Fibroblast of skin of left biceps (primary cell): ENCODE results near the gene BET1.
"Not testable (repeated sequence)": the region's sequence is repeated elsewhere in the genome, so short reads cannot be mapped to it uniquely, and the experiment has no call there.

ENCODE experiments used
- DNase-seq, 2 experiments: peaks; one replicate each; pipeline ENCODE4 v3.0.0-alpha.2; 2013; ENCODE audit warnings: low read depth in 2 of 2

Gene BET1, protein sequence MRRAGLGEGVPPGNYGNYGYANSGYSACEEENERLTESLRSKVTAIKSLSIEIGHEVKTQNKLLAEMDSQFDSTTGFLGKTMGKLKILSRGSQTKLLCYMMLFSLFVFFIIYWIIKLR

DNA sequence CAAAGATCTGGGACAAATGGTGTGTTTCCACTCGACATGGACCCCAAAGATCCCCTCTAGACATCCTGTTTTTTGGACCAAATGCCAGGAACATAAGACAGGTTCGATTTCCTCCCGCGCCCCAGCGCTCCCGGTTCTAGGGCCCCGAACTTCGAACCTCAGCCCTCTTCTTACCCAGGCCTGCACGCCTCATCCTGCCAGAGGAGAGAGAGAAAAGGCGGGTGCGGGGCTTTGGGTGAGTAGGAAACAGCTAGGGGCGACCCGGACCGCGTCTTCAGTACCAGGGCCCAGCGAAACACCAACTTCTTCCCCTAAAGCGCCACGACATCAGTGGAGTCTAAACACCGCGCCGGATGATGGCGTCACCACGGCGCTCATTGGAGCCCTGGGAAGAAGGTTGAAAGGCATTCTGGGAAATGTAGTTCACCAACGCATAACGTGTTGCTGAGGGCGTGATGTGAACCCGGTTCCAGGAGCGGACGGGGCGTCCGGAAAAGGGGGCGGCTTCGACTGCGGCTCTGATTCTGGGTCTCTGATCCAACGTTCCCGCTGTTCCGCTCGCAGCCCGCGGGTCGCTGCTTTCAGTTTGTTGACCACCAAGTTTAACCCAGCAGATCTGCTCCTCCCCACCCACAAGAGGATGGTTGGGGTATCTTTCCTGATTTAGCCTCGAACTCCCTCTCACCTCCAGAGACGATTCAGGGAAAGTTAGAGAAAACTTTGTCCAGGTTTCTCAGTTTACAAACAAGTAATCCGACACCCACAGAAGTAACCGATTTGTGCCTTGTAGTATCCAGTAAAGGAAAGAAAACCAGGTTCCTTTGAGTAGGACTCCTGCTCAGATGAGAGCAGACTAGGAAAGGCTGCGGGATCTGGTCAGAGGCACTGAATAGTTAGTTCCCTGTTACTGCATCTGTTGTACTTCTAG lies at the start of gene BET1:
Gene BET1 (minus strand): TSS at position 332 of the 928 bp plus-strand sequence. CDS start 139 bp downstream, at position 193.
- DNase-seq, result peak; percentile 92 to 95

DNA sequence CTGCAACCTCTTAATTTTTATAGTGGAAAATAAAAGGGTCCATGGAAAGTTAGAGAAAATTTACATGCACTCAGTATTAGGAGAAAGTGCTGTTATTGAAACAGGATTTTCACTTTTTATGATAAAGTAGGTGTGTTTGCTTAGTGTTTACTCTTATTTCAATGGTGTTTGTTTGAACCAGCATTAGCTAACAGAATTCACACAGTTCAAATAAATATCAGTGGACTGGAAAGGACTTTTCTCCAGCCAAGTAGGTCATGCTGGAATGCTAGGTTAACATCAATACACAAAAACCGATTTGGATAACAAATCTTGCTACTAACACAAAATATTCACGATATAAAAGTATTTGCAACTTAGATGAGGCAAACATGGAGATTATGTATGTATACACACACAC lies 49.4 kb upstream of the BET1 start:
- DNase-seq, result no peak

DNA sequence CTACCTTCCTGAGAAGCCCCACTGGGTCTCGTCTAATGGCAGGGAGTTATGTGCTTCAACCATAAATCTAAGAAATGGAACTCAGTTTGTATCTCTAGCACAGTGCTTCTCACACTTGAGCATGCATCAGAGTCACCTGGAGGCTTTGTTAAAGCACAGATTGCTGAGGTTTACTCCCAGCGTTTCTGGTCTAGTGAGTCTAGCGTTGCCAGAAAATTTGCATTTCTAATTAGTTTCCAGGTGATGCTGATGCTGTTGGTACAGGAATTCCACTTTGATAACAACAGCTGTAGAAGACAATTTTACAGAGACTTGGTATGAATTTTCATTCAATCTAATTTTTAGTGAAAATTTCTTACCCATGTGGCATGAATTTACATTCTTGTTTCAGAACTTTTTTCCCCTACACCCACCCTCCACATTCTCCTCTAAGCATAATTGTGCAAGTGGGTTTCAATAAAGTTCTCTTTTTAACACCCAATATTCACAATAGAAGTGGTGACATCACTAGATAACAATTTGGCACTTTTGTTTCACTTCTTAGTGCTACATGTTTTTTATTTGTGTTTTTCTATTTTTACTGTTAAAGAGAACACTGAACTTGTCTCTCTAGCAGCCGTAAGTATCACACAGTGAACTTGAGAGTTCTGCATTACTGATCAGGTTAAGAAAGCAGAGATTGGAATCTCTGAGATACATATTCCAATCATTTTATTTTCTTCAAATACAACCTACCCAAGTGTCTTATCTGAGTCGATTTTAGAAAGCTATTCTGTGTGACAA lies 48.4 kb upstream of the BET1 start:
- no peak for DNase-seq

DNA sequence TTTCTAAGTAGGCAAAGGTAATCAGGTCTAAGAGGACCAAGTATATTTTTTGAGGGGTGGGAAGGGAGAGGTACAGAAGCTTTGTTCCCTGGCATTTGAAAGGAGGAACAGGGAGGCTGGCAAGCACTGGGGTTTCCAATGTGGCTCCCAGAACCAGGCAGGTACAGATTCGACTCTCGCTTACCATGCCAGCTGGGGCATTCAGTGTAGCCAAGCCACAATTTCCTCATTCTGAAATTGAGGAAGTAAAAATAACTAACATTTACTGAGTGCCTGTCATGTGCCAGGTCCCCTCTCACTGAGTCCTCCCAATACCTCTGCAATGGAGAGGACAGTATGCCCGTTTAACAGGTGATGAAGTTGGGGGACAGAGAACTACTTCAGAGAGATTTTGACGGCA lies 45.9 kb upstream of the BET1 start:
- DNase-seq, result no peak

DNA sequence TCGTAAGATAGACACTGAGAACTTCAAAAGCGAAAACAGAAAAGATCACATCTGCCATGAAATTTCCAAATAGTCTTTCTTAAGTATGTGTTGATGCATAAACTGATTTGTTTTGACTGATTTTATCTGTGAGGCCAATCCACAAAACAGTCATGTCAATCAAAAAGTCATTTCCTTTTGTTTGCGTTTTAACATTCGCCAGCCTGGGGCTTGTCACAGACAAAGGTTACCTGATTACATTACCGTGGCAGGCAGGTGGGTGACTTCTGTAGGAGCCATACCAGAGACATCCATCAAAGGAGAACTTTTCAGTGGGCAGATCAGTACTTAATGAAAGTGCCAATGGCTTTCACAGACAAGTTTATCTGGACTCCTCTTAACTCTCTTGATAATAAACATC lies 45.5 kb upstream of the BET1 start:
- DNase-seq, result no peak

DNA sequence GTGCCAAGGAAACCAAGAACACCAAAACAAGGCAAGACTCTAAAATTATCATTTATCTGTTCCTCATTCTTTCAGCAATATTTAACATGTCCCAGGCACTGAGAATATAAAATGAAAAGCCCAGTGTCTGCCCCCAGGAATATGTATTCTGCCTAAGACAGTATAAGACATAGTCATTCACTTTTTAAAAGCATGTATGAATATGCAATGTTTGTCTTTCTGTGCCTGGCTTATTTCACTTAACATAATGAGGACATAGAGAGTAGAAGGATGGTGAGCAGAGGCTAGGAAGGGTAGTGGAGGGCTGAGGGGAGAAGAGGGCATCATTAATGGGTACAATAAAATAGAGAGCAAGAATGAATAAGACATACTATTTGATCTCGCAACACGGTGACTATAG lies 44.6 kb upstream of the BET1 start:
- no peak for DNase-seq

DNA sequence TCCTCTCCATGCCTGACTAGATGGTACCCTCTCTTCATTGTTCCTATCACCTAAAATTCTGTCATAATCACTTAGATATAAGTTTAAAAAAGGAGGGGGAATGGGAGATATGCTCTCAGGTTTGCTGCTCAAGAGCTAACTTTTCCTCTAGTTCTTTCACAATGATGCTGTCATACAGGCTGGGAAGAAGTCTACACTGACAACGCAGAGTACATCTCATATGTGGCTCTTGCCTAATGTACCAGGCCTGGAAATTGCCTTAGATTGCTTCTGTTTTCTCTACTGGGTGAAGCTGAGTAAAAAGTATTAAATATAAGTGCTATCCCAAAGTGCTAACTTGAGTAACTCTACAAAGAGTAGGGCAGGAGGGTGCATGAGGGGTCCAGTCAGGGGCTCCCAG lies 43.8 kb upstream of the BET1 start:
- DNase-seq, result no peak

DNA sequence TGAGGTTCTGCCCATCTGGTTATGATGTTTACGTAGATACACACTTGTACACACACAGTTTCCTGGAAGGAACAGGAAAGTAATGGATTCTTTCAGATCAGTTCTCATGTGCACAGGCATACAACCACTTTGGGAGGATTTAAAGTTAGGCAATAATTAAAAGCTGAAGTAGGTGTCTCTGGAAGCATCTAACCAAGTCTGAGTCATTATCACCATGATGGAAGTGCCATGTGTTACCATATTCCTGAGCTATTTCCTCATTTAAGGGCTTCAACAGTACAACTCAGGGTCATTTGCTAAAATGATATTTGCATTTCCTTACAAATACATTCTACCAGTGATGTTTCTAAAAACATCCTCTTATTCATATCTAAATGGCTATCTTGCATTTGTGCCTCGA lies 41.4 kb upstream of the BET1 start:
- DNase-seq, result no peak

DNA sequence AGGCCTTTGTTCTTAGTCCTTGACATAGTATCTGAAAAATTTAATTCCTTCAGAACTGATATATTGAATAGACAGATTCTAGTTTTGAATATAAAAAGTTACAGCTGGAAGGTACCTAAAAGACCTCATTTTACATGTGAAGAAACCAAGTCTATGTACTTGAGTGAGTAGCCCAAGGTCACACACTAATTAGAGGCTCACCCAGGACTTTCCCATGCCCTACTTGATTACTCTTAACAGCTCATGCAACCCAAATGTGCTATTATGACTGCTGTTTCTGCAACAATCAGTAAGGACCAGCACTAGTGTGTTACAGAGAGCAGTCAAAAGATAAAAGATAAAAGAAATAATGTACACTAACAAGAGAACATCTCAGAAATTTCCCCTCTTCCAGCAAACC lies 40.7 kb upstream of the BET1 start:
- DNase-seq, result no peak

DNA sequence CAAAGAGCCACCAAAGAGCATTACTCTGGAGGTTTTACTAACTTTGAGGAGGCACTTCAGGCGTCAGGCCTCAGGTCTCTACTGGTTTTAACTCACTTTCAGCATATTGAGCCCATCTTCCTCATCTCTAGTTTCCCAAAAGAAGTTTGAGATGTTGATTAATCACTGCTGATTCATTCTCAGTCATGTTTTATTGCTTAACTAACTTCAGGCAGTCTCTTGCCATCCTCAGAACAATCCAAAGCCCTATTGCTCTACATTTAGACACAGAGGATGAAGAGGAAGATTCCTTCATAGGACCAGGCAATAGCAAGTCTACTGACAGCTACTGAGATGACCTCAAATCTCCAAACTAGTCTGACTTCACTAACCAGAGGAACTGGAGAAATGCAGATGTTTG lies 39.1 kb upstream of the BET1 start:
- peak in 1 of 2 experiments; percentile 20 for DNase-seq

DNA sequence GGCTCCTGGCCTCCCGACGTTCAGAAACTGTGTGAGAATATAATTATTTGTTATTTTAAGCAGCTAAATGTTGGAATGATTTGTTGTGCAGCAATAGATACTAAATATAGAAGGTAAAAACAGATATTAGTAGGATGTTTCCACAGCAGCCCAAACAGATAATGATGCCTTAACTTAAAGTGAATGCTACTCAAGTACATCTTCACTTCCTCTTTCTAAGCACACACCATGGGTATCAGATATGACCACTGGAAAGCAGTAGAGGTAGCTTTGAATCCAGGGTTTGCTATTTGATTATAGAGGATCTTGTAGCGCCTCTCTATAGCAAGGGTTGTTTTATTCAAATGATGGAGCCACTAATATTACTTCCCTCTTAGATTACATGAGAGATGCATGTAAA lies 38.2 kb upstream of the BET1 start:
- DNase-seq, result no peak

DNA sequence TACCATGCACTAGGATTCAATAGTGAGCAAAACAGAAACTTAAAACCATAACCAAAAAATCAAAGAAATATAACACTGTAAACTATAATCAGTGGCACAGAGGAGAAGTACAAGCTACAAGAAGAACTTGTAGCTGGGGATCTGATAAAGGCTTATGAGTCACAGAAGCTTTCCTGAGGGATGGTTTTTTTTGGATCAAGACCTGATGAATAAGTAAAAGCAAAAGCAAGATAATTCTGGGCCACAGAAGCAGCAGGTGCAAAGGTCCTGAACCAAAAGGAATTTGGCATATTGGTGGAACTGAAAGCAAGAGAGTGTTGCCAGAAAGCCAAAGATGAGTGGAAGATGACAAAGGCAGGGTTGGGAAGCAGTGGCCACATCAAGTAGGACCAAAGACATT lies 37.4 kb upstream of the BET1 start:
- no peak for DNase-seq

DNA sequence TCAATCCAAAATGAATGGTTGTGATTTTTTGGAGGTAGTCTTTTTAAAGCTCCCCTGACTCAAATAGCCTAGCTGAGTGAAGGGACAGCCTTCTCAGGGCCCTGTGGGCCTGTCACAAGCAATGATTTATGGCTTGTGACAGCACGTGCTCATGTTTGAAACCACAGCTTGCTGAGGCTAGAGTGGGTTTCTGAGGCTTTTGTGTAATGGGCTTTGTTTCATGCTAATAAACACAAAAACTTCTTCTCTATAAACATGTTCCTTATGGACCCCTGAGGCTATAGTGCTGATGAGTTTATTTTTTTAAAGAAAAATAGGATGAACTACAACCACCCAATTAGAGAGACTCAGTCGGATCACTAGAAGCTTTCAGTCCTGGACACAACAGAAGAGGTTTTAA lies 36.1 kb upstream of the BET1 start:
- DNase-seq, result no peak

DNA sequence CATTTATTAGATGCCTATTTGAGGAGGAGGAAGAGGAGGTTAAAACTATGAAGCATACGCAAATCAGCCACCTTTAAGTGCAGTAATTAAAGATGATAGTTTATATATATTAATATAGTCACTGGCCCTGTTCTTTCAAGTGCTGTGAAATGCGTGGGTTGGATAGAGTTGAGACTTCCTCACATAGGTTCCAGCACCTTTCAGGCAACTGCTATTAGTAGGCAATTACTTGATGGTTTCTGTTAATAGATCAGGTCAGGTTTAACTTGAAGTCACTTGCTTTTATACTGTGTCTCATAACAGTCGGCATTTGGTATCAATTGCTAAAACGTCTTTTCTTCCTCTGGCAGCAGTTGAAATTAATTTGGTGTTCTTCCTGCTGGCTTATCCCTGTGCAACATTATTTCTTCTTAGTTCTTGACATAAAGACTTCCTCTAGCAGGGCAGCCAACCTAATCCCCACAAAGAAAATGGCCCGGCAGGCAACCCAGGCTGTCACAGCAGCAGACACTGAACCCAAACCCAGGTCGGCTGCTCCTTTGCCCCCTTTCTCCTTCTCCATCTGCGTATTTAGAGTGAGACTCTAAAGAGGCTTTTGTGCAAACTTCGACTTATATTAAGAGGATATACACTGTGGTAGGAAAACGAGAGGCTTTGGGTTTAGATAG lies 35.3 kb upstream of the BET1 start:
- DNase-seq, result no peak

DNA sequence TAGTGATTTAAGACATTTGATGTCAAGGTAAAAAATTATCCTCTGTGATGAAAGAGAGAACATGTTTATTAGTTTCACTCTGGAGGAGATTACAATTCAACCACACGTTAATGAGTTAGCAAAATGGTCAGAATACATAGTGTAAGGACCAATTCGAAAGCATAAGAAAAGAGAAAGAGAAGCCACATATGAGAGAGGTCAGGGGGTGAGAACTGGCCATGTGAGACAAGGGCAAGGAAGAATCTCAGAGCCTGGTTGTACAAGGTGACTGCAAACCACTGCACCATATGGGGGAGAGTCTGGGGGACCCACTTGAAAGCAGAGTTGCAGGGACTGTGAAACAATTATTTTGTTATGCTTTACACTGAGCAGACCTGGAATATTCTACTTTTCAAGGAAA lies 27.7 kb upstream of the BET1 start:
- no peak for DNase-seq

DNA sequence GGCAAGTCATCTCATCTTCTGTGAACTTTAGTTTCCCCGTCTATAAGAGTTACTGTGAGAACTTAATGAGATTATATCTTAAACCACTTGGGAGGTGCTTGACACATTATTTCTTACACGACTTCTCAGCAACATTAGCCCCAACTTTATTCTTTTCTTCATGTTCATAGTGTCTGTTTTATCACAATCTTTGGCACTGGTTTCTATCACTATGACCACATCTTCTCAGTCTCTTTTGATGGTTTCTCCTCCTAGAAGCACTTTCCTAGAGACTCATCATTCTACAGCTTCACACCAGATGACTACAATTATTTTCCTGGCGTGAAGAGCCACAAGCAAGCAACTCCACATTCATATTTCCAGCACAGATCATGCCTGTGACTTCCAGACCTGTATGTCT lies 26.5 kb upstream of the BET1 start:
- no peak for DNase-seq

DNA sequence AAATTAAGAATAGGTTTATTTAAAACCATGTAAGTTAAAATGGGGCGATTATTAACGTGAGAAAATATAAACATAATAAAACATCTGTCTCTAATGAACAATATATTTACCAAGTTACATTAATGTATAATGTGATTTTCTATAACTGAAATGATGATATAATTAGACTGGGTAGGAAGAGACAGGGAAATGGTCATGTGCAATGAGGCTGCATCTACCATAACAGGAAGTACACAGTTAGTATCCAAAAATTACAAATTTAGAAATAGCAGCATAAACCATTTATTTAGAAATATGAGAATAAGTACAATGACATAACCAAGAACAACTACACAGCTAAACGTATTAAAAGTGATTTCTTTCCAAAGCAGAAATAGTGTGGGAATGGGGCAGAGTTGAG lies 25.8 kb upstream of the BET1 start:
- DNase-seq, result no peak

DNA sequence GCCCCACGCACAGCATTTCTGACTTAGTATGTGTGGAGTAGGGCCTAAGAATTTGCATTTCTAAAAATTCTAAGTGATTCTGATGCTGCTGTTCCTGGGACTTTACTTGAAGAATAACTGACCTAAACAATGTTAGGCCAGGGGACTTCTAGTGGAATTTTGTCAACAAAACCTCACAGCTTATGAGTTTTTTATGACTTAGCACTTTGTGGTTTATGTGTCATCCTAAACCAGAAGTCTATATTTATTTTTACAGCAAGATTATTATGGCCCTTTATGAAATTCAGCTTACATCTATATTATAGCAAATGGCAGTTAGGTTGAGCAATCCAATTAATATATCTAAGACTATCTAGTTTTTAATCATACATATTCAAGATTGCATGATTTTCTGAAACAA lies 24.6 kb upstream of the BET1 start:
- no peak for DNase-seq

DNA sequence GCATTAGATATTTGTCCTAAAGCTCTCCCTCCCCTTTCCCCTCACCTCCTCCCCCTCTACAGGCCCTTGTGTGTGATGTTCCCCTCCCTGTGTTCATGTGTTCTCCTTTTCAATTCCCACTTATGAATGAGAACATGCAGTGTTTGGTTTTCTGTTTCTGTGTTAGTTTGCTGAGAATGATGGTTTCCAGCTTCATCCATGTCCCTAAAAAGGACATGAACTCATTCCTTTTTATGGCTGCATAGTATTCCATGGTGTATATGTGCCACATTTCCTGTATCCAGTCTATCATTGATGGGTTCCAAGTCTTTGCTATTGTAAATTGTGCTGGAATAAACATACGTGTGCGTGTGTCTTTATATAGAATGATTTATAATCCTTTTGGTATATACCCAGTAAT lies 22.5 kb upstream of the BET1 start:
- DNase-seq, result not testable (repeated sequence)

DNA sequence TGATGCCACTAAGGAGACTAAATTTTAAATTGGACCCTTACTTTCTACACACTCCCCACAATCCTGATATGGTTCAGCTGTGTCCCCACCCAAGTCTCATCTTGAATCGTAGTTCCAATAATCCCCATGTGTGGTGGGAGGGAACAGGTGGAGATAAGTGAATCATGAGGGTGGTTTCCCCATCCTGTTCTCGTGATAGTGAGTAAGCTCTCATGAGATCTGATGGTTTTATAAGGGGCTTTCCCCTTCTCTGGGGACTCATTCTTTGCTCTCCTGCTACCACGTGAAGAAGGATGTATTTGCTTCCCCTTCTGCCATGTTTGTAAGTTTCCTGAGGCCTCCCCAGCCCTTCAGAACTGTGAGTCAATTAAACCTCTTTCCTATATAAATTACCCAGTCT lies 18.4 kb upstream of the BET1 start:
- DNase-seq, result no peak

DNA sequence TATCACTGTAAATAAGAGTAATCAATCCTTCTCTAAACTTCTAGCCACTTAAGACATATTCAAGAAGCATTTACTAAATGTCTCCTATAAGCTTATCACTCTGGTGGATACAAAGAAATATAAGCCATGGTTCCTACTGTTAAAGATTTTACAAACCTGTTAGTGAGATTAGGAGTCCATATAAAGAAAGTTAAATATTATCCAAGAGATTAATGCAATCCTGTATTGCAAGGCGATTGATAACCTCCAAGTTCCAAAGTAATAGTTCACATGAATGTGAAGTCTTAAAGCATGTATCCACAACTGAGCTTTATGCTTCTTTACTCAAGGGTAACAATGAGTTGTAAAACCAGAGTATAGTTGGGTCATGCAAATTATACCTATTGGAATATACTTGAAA lies 12.6 kb upstream of the BET1 start:
- no peak for DNase-seq

DNA sequence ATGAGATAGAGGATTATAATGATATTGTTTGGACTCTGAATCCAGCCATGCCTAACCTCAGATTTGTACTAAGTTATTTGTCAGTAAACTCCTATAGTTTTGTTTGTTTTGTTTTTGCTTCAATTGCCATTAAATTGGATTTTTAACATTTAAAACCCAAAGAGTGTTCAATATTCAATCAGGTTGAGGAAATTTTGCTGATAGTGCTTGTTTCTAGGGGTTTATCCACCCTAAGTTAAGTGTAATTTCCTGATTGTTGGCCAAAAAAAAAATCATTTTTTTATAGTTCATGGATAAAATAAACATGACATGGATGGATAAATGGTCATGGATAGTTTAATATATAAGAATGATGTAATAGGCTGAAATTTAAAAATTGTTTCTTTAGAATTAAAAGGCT lies 11.4 kb upstream of the BET1 start:
- DNase-seq, result no peak
